Neural cell (in vitro differentiated cells): ENCODE data around the gene ERN2.

Source experiments
- CTCF ChIP-seq: fragments of 450-650 bp; IDR thresholded peaks from 2 replicates; pipeline ENCODE4 v1.5.1; 2014; ENCODE audit warnings: antibody characterized with exemption, mild to moderate bottlenecking, moderate library complexity; ENCODE audit not compliant: poor library complexity, severe bottlenecking
- EZH2 ChIP-seq: fragments of 200-600, 300-800 bp; shearing (Covaris generic), sonication (generic); IDR thresholded peaks from 2 replicates; pipeline ENCODE4 v1.6.1; 2014; ENCODE audit warnings: antibody characterized with exemption, low read length, borderline replicate concordance, mild to moderate bottlenecking; ENCODE audit not compliant: insufficient read depth, poor library complexity, severe bottlenecking
- POLR2AphosphoS5 ChIP-seq: IDR thresholded peaks from 2 replicates; pipeline ENCODE4 v1.6.1; 2012
- RAD21 ChIP-seq: fragments of 450-650 bp; conservative IDR thresholded peaks from 2 replicates; pipeline ENCODE4 v1.6.1; 2014; ENCODE audit warnings: antibody characterized with exemption, mild to moderate bottlenecking, moderate library complexity
- REST ChIP-seq: IDR thresholded peaks from 2 replicates; pipeline ENCODE4 v1.6.1; 2012; ENCODE audit warnings: borderline replicate concordance

- TF ChIP-seq CTCF, result no peak
- no peak for TF ChIP-seq EZH2
- TF ChIP-seq RAD21, result no peak
- no peak for TF ChIP-seq REST
- TF ChIP-seq POLR2AphosphoS5, result no peak
Observed at GRCh38 chr16:23679986-23680336, 33.1 kb downstream of the ERN2 start.
